Measurements from ENCODE around the gene NHLRC4. TPM values are rescaled to one million over a fixed set of nuclear protein-coding genes. Genes with fewer than 3 reads are reported as not detected.
A peak's percentile ranks its signal among the peaks of the same experiment; 100 is the strongest.

Gene NHLRC4
- total RNA-seq, 2 experiments from 2014 or later: 0.54 to 0.76 TPM

DNA sequence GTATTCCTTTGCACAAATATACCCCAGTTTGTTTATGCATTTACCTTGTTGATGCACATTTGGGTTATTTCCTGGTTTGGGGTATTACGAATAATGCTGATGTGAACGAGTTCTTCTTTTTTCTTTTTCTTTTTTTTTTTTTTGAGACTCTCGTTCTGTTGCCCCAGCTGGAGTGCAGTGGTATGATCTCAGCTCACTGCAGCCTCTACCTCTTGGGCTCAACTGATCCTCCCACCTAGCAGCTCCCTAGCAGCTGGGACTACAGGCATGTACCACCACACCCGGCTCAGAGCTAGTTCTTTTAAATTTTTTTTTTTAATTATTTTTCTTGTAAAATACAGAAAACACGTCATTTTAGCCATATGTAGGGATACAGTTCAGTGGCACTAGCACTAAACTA is 37.1 kb downstream of the NHLRC4 start:
- H3K9me3 Mint-ChIP-seq: no peaks in the 10 kb centered on the region
- H3K36me3 Mint-ChIP-seq: peaks cover 15% of the 10 kb centered on the region
- no peak for DNase-seq
- no peak overlapping the region for H3K27ac Mint-ChIP-seq
- H3K27me3 Mint-ChIP-seq: no peaks in the 10 kb centered on the region
- H3K4me1 Mint-ChIP-seq: peaks cover 17% of the 10 kb centered on the region
- no peak overlapping the region for H3K4me3 Mint-ChIP-seq

DNA sequence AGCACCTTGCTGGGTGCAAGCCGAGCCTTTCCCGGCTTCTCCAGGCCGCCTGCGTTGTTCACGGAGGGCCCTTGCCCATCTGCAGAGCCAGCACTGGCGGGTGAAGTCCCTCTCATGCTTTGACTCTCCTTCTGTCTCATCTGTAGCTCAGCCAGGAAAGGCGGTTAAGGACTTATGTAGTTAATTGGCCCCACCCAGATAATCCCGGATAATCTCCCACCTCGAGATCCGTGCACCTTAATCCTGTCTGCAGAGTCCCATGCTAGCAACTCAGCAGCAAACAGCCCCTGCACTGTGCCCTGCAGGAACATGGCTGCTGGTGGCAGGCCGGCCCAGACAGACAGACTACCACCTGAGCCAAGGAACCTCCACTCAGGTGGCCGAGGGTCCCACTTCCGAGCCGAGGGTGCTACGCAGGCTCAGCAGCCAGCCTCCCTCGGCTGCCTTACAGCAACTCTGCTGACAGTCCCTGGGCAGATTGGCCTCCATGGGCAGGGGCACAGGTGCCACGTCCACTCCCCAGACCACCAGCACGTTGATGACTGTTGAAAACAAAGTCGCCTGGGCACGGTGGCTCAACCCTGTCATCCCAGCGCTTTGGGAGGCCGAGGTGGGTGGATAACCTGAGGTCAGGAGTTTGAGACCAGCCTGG is 40.0 kb downstream of the NHLRC4 start:
- Mint-ChIP-seq H3K27ac (no peak overlapping the region), H3K4me1 (peaks cover 23% of the 10 kb centered on the region), H3K4me3 (no peak overlapping the region), H3K9me3 (no peaks in the 10 kb centered on the region), H3K36me3 (peaks cover 9% of the 10 kb centered on the region), H3K27me3 (no peaks in the 10 kb centered on the region)
- DNase-seq: no peak

DNA sequence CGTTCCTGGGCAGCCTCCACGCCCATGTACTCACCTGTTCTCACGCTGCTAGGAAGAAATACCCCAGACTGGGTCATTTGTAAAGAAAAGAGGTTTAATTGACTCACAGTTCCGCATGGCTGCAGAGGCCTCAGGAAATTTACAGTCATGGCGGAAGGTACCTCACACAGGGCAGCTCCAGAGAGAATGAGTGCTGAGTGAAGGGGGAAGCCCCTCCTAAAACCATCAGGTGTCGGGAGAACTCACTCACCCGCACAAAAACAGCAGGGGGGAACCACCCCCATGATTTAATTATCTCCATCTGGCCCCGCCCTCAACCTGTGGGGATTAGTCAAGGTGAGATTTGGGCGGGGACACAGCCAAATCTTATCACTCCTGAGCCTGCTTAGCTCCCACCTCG is 41.2 kb downstream of the NHLRC4 start:
- H3K9me3 Mint-ChIP-seq: no peaks in the 10 kb centered on the region
- H3K4me3 Mint-ChIP-seq: no peak overlapping the region
- H3K36me3 Mint-ChIP-seq: peaks cover 9% of the 10 kb centered on the region
- H3K4me1 Mint-ChIP-seq: peaks cover 19% of the 10 kb centered on the region
- H3K27me3 Mint-ChIP-seq: no peaks in the 10 kb centered on the region
- H3K27ac Mint-ChIP-seq: peak overlapping the region; percentile 11
- peak; percentile 42 for DNase-seq

DNA sequence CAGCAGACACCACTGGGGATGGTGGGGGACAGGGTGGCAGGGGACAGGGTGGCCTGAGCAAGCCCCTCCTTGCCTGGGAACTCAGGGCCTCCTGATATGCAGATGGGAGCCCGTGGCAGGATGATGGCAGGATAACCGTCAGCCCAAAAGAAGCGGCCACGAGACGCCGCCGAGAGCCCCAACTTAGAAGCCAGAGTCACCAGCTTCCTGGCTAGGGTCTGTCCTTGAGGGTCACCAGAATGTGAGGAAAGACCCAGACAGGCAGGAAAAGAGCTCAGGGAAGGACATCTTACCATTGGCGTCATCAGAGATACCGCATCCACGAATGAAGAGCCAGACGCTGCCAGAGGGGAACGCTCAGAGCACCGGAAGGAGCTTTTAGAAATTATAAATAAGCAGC is 42.5 kb downstream of the NHLRC4 start:
- Mint-ChIP-seq H3K27me3 (no peaks in the 10 kb centered on the region), H3K36me3 (peaks cover 8% of the 10 kb centered on the region), H3K4me1 (peaks cover 11% of the 10 kb centered on the region), H3K4me3 (no peak overlapping the region), H3K27ac (no peak overlapping the region), H3K9me3 (no peaks in the 10 kb centered on the region)
- DNase-seq: no peak

DNA sequence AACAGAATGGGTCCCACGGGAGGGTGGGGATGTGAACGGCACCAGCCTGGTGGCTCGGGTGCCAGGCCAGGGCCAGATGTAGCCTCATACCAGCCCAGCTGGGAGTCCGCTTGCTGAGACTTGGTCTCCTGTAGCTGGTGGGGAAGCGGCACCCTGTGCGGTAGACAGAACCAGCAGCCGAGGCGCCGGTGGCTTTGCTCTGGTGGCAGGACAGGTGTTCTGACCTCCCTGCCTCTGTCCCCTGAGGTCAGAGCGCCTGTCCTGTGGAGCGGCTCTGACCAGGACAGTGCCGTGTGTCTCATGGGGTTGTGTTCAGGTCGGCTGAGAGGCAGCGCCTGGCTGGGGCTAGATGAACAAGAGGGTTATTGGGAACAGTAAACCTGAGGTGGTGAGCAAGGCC is 43.2 kb downstream of the NHLRC4 start:
- Mint-ChIP-seq H3K27me3 (no peaks in the 10 kb centered on the region), H3K4me3 (no peak overlapping the region), H3K9me3 (no peaks in the 10 kb centered on the region), H3K36me3 (peaks cover 3% of the 10 kb centered on the region), H3K27ac (no peak overlapping the region), H3K4me1 (peaks cover 11% of the 10 kb centered on the region)
- DNase-seq: no peak

DNA sequence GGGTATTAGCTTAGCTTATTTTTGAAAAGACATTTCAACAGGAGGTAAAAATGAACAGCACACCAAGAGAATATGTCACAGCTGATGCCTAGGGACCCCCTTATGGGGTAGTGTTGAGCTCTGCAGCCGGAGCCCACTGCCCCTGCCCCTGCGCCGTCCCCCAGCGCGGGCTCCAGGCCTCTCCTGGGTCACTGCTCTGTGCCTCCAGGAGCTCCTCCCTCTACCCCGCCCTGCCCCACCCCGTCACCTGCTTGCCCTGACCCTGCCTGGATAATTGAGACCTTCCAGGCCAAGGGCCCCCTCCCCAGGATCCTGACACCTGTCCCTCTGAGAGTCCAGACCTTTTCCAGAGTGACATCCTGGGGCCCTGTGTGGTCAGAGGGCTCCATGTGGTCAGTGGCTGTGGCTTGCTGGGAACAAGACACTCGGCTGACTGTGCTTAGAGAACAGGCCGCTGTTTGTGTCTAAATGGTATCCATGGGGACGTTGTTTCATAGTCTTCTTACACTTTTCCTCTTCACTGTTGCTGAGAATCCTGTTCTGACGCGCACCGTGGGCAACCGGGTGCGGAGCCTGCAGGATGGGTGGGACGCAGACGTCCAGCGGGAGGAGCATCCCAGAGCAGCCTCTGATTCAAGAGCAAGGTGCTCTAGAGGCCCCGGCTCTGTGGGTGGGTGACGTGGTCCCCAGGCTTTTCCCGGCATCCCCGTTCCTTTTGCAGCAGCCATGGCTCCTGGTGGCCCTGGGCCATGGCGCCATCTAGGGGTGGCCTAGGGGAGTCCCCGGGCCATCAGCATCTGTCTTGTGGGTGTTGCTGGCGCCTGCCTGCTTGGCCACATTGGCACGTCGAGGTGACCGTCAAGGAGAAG is 43.9 kb downstream of the NHLRC4 start:
- peaks cover 11% of the 10 kb centered on the region for H3K4me1 Mint-ChIP-seq
- H3K9me3 Mint-ChIP-seq: no peaks in the 10 kb centered on the region
- H3K36me3 Mint-ChIP-seq: no peaks in the 10 kb centered on the region
- DNase-seq: peak; percentile 67
- no peak overlapping the region for H3K27ac Mint-ChIP-seq
- H3K4me3 Mint-ChIP-seq: no peak overlapping the region
- no peaks in the 10 kb centered on the region for H3K27me3 Mint-ChIP-seq

DNA sequence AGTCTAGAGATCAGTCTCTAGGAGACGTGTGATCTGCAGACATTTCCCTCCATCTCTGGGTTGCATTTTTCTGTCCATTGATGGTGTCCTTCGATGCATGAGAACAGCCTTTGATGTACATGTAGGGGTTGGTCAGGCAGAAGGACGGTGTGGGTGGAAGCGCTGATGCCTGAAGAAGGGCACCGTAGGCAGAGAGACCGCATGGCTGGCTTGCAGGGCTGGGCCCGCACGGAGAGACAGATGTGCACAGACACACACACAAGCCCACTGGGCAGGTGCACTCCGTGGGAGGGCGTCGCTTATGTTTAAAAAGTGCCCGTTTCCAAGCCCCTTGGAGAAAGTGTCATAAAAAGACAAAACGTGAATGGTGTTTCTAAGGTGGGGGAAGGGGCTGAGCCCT is 48.3 kb downstream of the NHLRC4 start:
- no peaks in the 10 kb centered on the region for H3K27me3 Mint-ChIP-seq
- H3K9me3 Mint-ChIP-seq: no peaks in the 10 kb centered on the region
- no peak for DNase-seq
- no peak overlapping the region for H3K27ac Mint-ChIP-seq
- H3K4me1 Mint-ChIP-seq: peaks cover 5% of the 10 kb centered on the region
- H3K36me3 Mint-ChIP-seq: no peaks in the 10 kb centered on the region
- H3K4me3 Mint-ChIP-seq: no peak overlapping the region

DNA sequence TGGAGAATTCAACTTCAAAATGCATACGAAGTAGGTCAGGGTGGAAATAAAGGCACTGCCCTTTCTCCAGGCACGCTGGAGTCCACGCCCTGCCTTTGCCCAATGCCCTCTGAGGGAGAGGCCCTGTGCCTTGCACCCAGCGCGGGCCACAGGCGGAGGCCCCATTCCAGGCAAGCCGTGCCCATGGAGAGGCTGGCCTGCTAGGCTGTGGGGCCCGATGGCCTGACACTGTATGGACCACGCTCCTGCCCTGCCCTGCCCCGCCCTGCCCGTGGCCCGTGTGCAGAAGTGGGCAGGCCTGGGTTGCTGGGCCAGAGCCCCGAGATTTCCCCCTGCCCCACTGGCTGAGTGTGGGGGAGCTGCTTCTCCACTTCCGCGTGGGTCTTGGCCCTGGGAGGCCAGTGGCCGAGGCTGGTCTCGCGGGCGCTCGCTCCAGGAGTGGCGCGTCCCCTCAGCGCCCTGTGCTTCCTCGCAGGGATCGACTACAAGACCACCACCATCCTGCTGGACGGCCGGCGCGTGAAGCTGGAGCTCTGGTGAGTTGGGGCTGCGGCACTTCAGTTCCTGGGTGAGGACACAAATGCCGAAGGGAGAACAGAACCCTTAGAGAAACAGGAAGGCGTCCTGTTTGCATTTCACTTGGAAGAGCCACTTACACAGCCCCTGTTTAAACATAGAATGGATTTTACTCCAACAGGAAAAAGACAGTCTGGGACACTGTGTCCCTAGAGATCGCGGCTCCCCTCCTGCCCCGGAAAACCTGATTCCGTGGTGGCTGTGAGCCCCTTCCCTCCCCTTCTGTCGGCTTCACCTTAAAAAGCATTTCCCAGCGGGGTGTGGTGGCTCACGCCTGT is 50.2 kb downstream of the NHLRC4 start:
- no peaks in the 10 kb centered on the region for H3K27me3 Mint-ChIP-seq
- H3K4me1 Mint-ChIP-seq: no peaks in the 10 kb centered on the region
- H3K4me3 Mint-ChIP-seq: no peak overlapping the region
- no peak for DNase-seq
- H3K36me3 Mint-ChIP-seq: no peaks in the 10 kb centered on the region
- no peak overlapping the region for H3K27ac Mint-ChIP-seq
- H3K9me3 Mint-ChIP-seq: no peaks in the 10 kb centered on the region

DNA sequence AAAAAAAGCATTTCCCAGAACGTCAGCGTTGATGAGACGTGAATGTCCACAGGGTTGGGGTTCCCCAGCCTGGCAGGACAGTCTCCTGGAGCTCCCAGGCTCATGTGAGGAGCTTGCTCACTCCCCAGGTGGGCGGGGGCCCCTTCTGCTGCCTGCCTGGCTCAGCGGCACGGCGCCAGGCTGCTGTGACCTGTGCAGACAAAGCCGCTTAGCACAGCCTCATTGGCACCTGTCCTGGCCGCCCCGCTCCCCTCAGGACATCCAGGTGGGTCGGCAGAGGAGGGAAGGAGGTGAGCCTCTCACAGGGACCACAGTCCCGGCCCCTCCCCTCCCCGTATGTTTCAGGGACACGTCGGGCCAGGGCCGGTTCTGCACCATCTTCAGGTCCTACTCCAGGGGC is 51.0 kb downstream of the NHLRC4 start:
- no peaks in the 10 kb centered on the region for H3K36me3 Mint-ChIP-seq
- DNase-seq: no peak
- no peak overlapping the region for H3K4me3 Mint-ChIP-seq
- no peaks in the 10 kb centered on the region for H3K9me3 Mint-ChIP-seq
- H3K27me3 Mint-ChIP-seq: no peaks in the 10 kb centered on the region
- H3K4me1 Mint-ChIP-seq: no peaks in the 10 kb centered on the region
- no peak overlapping the region for H3K27ac Mint-ChIP-seq

Other genes starting within 250 kb of the NHLRC4 start
- 10 to 100 TPM; 23.9 to 24.6 TPM for gene AXIN1, start 214.3 kb upstream of the NHLRC4 start, total RNA-seq
- gene MRPL28, start 196.5 kb upstream of the NHLRC4 start, total RNA-seq: 10 to 100 TPM; 89.3 to 94.8 TPM
- gene PGAP6, start 185.0 kb upstream of the NHLRC4 start, total RNA-seq: 10 to 100 TPM; 22.8 to 24.1 TPM
- 10 to 100 TPM; 15.6 to 17.3 TPM for gene NME4, start 169.8 kb upstream of the NHLRC4 start, total RNA-seq
- gene DECR2, start 165.1 kb upstream of the NHLRC4 start, total RNA-seq: 1 to 10 TPM; 7.0 to 8.2 TPM
- 10 to 100 TPM; 16.9 to 17.4 TPM for gene RAB11FIP3, start 141.4 kb upstream of the NHLRC4 start, total RNA-seq
- 10 to 100 TPM; 86.4 to 91.3 TPM for gene CAPN15, start 39.3 kb upstream of the NHLRC4 start, total RNA-seq
- not detected for gene PRR35, start 6.6 kb upstream of the NHLRC4 start, total RNA-seq
- gene PIGQ, start 3.0 kb downstream of the NHLRC4 start, total RNA-seq: 10 to 100 TPM; 28.8 to 29.1 TPM
- gene RAB40C, start 23.1 kb downstream of the NHLRC4 start, total RNA-seq: 1 to 10 TPM; 7.2 to 7.6 TPM
- gene WFIKKN1, start 64.0 kb downstream of the NHLRC4 start, total RNA-seq: under 1 TPM in 1 of 2 experiments, not detected in 1; 0.10 TPM
- gene METTL26, start 69.3 kb downstream of the NHLRC4 start, total RNA-seq: 100 to 1,000 TPM; 127 to 128 TPM
- 10 to 100 TPM; 56.0 to 60.3 TPM for gene MCRIP2, start 74.8 kb downstream of the NHLRC4 start, total RNA-seq
- 10 to 100 TPM; 84.5 to 86.0 TPM for gene WDR90, start 82.4 kb downstream of the NHLRC4 start, total RNA-seq
- 100 to 1,000 TPM; 123 to 128 TPM for gene RHOT2, start 101.1 kb downstream of the NHLRC4 start, total RNA-seq
- gene RHBDL1, start 108.7 kb downstream of the NHLRC4 start, total RNA-seq: under 1 TPM; 0.49 to 0.72 TPM
- gene STUB1, start 113.4 kb downstream of the NHLRC4 start, total RNA-seq: 10 to 100 TPM; 74.3 to 82.1 TPM
- gene JMJD8, start 117.3 kb downstream of the NHLRC4 start, total RNA-seq: 10 to 100 TPM; 37.2 to 43.0 TPM
- gene WDR24, start 123.4 kb downstream of the NHLRC4 start, total RNA-seq: 10 to 100 TPM; 20.8 to 21.7 TPM
- gene FBXL16, start 138.8 kb downstream of the NHLRC4 start, total RNA-seq: 1 to 10 TPM; 3.2 to 6.0 TPM
- gene METRN, start 148.1 kb downstream of the NHLRC4 start, total RNA-seq: 10 to 100 TPM; 22.3 to 25.3 TPM
- 10 to 100 TPM; 37.3 to 40.1 TPM for gene ANTKMT, start 154.1 kb downstream of the NHLRC4 start, total RNA-seq
- 1 to 10 TPM; 6.5 to 8.1 TPM for gene CCDC78, start 159.4 kb downstream of the NHLRC4 start, total RNA-seq
- 10 to 100 TPM; 22.9 to 24.4 TPM for gene HAGHL, start 160.1 kb downstream of the NHLRC4 start, total RNA-seq
- 10 to 100 TPM; 18.3 to 19.8 TPM for gene CIAO3, start 174.0 kb downstream of the NHLRC4 start, total RNA-seq
- gene MSLN, start 193.7 kb downstream of the NHLRC4 start, total RNA-seq: not detected
- gene RPUSD1, start 221.4 kb downstream of the NHLRC4 start, total RNA-seq: 10 to 100 TPM; 41.8 to 42.3 TPM
- gene CHTF18, start 221.6 kb downstream of the NHLRC4 start, total RNA-seq: 100 to 1,000 TPM in 1 of 2 experiments, 10 to 100 TPM in 1; 98.3 to 100 TPM
- gene GNG13, start 233.7 kb downstream of the NHLRC4 start, total RNA-seq: not detected

Measured in activated naive CD8-positive, alpha-beta T cell treated with anti-CD3 and anti-CD28 coated beads for 36 hours (primary cell).